AG04450 (cell line): ENCODE measurements around the gene SRPRB. TPM values are rescaled to one million over a fixed set of nuclear protein-coding genes. Genes with fewer than 3 reads are reported as not detected.

Experiments
- CTCF ChIA-PET: fragments of 300-600, 350-600 bp; formaldehyde crosslinking; extraction: SDS; loops from one replicate; lab custom pipeline; 2022; ENCODE audit warnings: antibody characterized with exemption, inconsistent platforms; lab: Charles Lee
- POLR2A ChIA-PET: fragments of 350-600 bp; formaldehyde crosslinking; extraction: SDS; loops from one replicate; lab custom pipeline; 2021; ENCODE audit warnings: antibody characterized with exemption, inconsistent platforms; lab: Yijun Ruan, JAX
- DNase-seq: peaks from one replicate; pipeline ENCODE4 v3.0.0-alpha.2; 2011; ENCODE audit warnings: low read depth, low spot score
- H3K27ac ChIP-seq: one replicate; pipeline ENCODE4 v1.5.1; 2012; ENCODE audit warnings: low read depth, low read length, control low read depth
- H3K27me3 ChIP-seq: one replicate; pipeline ENCODE4 v1.6.0; 2012; ENCODE audit warnings: low read length; ENCODE audit not compliant: control insufficient read depth, insufficient read depth
- H3K4me3 ChIP-seq: 2 replicates; pipeline ENCODE4 v1.5.1; 2011; ENCODE audit warnings: mild to moderate bottlenecking, low read depth, low read length, control low read depth
- H3K9me3 ChIP-seq: 2 replicates; pipeline ENCODE4 v1.5.1; 2012; ENCODE audit warnings: low read length; ENCODE audit not compliant: control insufficient read depth, insufficient read depth
- CTCF ChIP-seq: IDR thresholded peaks from 2 replicates; pipeline ENCODE4 v1.5.1; 2011; ENCODE audit warnings: low read depth, low read length, control low read depth, inconsistent platforms
- polyA plus RNA-seq: library from polyadenylated mRNA; depleted of rRNA; stranded (reverse); fragments of >200 nt; gene quantifications from 2 replicates; pipeline ENCODE4 v1.2.3, GENCODE V29; 2011

SRPRB gene
- polyA plus RNA-seq, 1 experiment, result 61.6 TPM

- Histone ChIP-seq H3K27ac (no peak overlapping the region), H3K27me3 (peaks cover 33% of the 10 kb centered on the region), H3K9me3 (no peaks in the 10 kb centered on the region), H3K4me3 (no peak overlapping the region)
- no peak for DNase-seq
- TF ChIP-seq CTCF, result no peak
- ChIA-PET POLR2A (no interaction called here), CTCF (no interaction called here)
These were observed 59.0 kb downstream of the SRPRB start for GRCh38 chr3:133864616-133865015.

GRCh38 chr3:133865136-133865855 is 59.7 kb downstream of the SRPRB start:
- DNase-seq, result no peak
- Histone ChIP-seq H3K27me3 (peaks cover 36% of the 10 kb centered on the region), H3K9me3 (no peaks in the 10 kb centered on the region), H3K4me3 (no peak overlapping the region), H3K27ac (no peak overlapping the region)
- no peak for TF ChIP-seq CTCF
- ChIA-PET CTCF (no interaction called here), POLR2A (no interaction called here)

- H3K27me3 ChIP-seq, result peaks cover 40% of the 10 kb centered on the region
- CTCF ChIA-PET, result no interaction called here
- DNase-seq, result no peak
- no peak overlapping the region for H3K4me3 ChIP-seq
- TF ChIP-seq CTCF, result no peak
- no peaks in the 10 kb centered on the region for H3K9me3 ChIP-seq
- no peak overlapping the region for H3K27ac ChIP-seq
- POLR2A ChIA-PET, result no interaction called here
These were observed 60.5 kb downstream of the SRPRB start for GRCh38 chr3:133866141-133866540.

GRCh38 chr3:133868186-133868585 is 62.6 kb downstream of the SRPRB start:
- no peak for DNase-seq
- TF ChIP-seq CTCF, result no peak
- H3K27me3 ChIP-seq, result peaks cover 40% of the 10 kb centered on the region
- ChIA-PET CTCF (interaction anchor here (0.5 kb wide), 1 partner anchor 1602 kb away, joined by 4 read pairs; no protein-coding TSS in a partner anchor), POLR2A (no interaction called here)
- H3K27ac ChIP-seq, result no peak overlapping the region
- no peaks in the 10 kb centered on the region for H3K9me3 ChIP-seq
- H3K4me3 ChIP-seq, result no peak overlapping the region

GRCh38 chr3:133868758-133869475 is 63.3 kb downstream of the SRPRB start:
- Histone ChIP-seq H3K9me3 (no peaks in the 10 kb centered on the region), H3K27ac (no peak overlapping the region), H3K27me3 (peaks cover 40% of the 10 kb centered on the region), H3K4me3 (no peak overlapping the region)
- TF ChIP-seq CTCF, result no peak
- no peak for DNase-seq
- ChIA-PET POLR2A (no interaction called here), CTCF (no interaction called here)
